HAP-1 (cell line): ENCODE results near the gene COIL.
A peak's percentile ranks its signal among the peaks of the same experiment; 100 is the strongest.
"Not testable (repeated sequence)": the region's sequence is repeated elsewhere in the genome, so short reads cannot be mapped to it uniquely, and the experiment has no call there.

Experiments used
- DNase-seq, 2 experiments: peaks; one replicate each; pipeline ENCODE4 v3.0.0-alpha.2; 2016 to 2020; ENCODE audit warnings: low spot score in 2 of 2
- H3K27me3 ChIP-seq: fragments of 250-450 bp; sonication (Bioruptor Pico); 2 replicates; pipeline ENCODE4 v1.5.1; 2020; ENCODE audit warnings: low read depth, mild to moderate bottlenecking, moderate library complexity
- H3K36me3 ChIP-seq: fragments of 250-450 bp; sonication (Bioruptor Pico); replicated peaks from 2 replicates; pipeline ENCODE4 v1.5.1; 2020; ENCODE audit warnings: mild to moderate bottlenecking
- H3K4me1 ChIP-seq: fragments of 250-450 bp; sonication (Bioruptor Pico); 2 replicates; pipeline ENCODE4 v1.5.1; 2020; ENCODE audit warnings: mild to moderate bottlenecking
- H3K4me3 ChIP-seq: fragments of 250-450 bp; sonication (Bioruptor Pico); 2 replicates; pipeline ENCODE4 v1.5.1; 2020; ENCODE audit warnings: mild to moderate bottlenecking, moderate library complexity
- H3K9me3 ChIP-seq: fragments of 250-450 bp; sonication (Bioruptor Pico); 2 replicates; pipeline ENCODE4 v1.5.1; 2020; ENCODE audit warnings: mild to moderate bottlenecking, moderate library complexity
- in situ Hi-C: fragments of 300-500 bp; cut with MboI; formaldehyde crosslinking; loops from 3 replicates; pipeline ENCODE4 v1.14.3; 2020; ENCODE audit warnings: low sequenced_read_pairs, inconsistent platforms, mixed read lengths

COIL gene

DNA sequence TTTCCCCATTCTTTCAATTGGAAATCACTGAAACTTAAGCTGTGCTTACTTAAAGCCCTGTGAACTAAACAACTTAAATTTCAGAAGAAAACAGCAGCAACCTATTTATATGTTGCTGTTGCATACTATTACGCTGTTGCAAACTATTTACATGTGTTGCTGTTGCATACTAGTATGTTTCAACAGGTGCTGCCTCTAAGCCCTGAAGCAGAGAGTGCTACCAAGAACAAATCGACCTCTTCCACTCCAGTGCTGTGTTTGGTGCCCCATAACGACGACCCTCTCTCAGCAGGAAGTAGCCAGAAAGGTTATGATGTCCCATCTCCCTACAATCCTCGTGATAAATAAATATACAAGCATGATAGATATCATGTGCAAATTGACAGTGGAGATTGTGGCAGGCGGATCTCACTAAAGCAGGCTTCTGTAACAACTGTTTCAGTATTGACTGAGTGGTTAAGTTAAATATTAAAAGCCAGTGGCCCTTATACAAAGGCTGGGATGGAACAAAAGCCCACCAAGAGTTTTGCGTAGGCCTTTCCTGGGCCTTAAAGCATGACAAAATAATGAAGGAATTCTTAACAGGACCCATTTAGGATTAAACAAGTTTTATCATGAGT is 11.4 kb upstream of the COIL start:
- in situ Hi-C loops: no loop called here

GRCh38 chr17:56970974-56971373 is 10.1 kb upstream of the COIL start:
- Histone ChIP-seq H3K9me3 (no peaks in the 10 kb centered on the region), H3K4me1 (no peaks in the 10 kb centered on the region), H3K27me3 (no peaks in the 10 kb centered on the region), H3K36me3 (no peaks in the 10 kb centered on the region), H3K4me3 (no peak overlapping the region)
- in situ Hi-C loops: no loop called here
- no peak for DNase-seq

More for the DNA sequence above, 11.4 kb upstream of the COIL start:
- Histone ChIP-seq H3K9me3 (no peaks in the 10 kb centered on the region), H3K4me1 (no peaks in the 10 kb centered on the region), H3K36me3 (no peaks in the 10 kb centered on the region), H3K27me3 (no peaks in the 10 kb centered on the region), H3K4me3 (no peak overlapping the region)
- no peak for DNase-seq

- Histone ChIP-seq H3K4me3 (no peak overlapping the region), H3K36me3 (no peaks in the 10 kb centered on the region), H3K27me3 (no peaks in the 10 kb centered on the region), H3K9me3 (no peaks in the 10 kb centered on the region), H3K4me1 (no peaks in the 10 kb centered on the region)
- DNase-seq: no peak
- in situ Hi-C loops: no loop called here
Observed at GRCh38 chr17:56966338-56966737, 5.5 kb upstream of the COIL start.

DNA sequence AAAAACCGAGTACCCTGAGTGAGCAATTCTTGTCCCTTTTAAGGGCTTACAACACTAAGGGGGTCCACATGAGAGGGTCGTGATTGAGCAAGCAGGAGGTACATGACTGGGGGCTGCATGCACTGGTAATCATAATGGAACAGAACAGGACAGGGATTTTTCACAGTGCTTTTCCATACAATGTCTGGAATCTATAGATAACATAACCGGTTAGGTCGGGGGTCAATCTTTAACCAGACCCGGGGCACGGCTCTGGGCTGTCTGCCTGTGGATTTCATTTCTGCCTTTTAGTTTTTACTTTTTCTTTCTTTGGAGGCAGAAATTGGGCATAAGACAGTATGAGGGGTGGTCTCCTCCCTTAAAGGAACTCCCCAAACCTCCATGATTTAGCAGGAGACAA is 4.8 kb upstream of the COIL start:
- in situ Hi-C loops, H3K4me3 ChIP-seq, H3K9me3 ChIP-seq, H3K27me3 ChIP-seq, H3K36me3 ChIP-seq, H3K4me1 ChIP-seq, DNase-seq: not testable (repeated sequence)

GRCh38 chr17:56965241-56965640 is 4.4 kb upstream of the COIL start:
- H3K4me3 ChIP-seq, H3K9me3 ChIP-seq, H3K4me1 ChIP-seq, H3K36me3 ChIP-seq, DNase-seq, H3K27me3 ChIP-seq, in situ Hi-C loops: not testable (repeated sequence)

DNA sequence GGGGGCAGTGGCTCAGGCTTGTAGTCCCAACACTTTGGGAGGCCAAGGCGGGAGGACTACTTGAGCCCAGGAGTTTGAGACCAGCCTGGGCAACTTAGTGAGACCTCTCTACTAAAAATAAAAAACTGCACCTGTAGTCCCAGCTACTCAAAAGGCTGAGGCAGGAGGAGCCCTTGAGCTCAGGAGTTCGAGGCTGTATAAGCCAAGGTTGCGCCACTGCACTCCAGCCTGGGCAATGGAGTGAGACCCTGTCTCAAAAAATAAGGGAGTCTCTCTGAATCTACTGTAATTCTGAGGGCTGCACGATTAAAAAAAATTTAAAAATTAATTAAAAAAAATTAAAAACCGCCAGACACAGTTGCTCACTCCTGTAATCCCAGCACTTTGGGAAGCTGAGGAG is 3.9 kb downstream of the COIL start:
- no peak for DNase-seq
- H3K4me3 ChIP-seq: no peak overlapping the region
- no peaks in the 10 kb centered on the region; the same call in 1 of the 2 replicates for H3K9me3 ChIP-seq
- in situ Hi-C loops: no loop called here
- no peaks in the 10 kb centered on the region for H3K27me3 ChIP-seq
- peaks cover 3% of the 10 kb centered on the region for H3K4me1 ChIP-seq
- peaks cover 4% of the 10 kb centered on the region; the same call in 1 of the 2 replicates for H3K36me3 ChIP-seq

DNA sequence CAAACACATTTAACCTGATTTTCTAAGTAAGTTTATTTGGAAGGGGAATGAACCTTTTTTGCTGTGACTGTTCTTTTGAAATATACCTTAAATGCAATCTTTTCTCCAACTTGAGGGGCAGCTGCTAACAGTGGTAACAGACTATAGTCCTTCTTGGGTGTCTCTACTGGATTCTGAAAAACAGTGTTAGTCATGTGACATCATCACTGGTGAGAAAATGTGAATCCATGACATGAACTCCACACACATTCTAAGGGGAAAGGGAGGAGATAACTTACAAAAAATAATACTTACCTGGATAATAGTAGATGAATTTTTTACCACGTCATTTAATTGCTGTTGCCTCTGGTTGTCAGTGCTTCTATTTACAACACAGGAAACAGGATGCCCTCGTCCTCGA is 11.3 kb downstream of the COIL start:
- in situ Hi-C loops: loop anchor here (25.0 kb wide), 1 partner anchor 362 kb away; the partner anchor contains the start of gene NOG
- peaks cover 18% of the 10 kb centered on the region for H3K36me3 ChIP-seq
- DNase-seq: no peak
- H3K4me3 ChIP-seq: no peak overlapping the region
- H3K9me3 ChIP-seq: no peaks in the 10 kb centered on the region
- H3K27me3 ChIP-seq: no peaks in the 10 kb centered on the region
- H3K4me1 ChIP-seq: no peaks in the 10 kb centered on the region

- H3K4me1 ChIP-seq: no peaks in the 10 kb centered on the region
- DNase-seq: no peak
- no peaks in the 10 kb centered on the region for H3K27me3 ChIP-seq
- H3K4me3 ChIP-seq: no peak overlapping the region
- in situ Hi-C loops: loop anchor here (25.0 kb wide), 1 partner anchor 361 kb away; the partner anchor contains the start of gene NOG
- H3K9me3 ChIP-seq: no peaks in the 10 kb centered on the region
- peaks cover 26% of the 10 kb centered on the region for H3K36me3 ChIP-seq
Observed at GRCh38 chr17:56948491-56948890, 12.4 kb downstream of the COIL start.

- in situ Hi-C loops: loop anchor here (25.0 kb wide), 1 partner anchor 360 kb away; the partner anchor contains the start of gene NOG
- Histone ChIP-seq H3K9me3 (no peaks in the 10 kb centered on the region), H3K4me1 (no peaks in the 10 kb centered on the region), H3K27me3 (no peaks in the 10 kb centered on the region), H3K36me3 (peaks cover 32% of the 10 kb centered on the region), H3K4me3 (no peak overlapping the region)
- DNase-seq: no peak
Observed at GRCh38 chr17:56947741-56948140, 13.1 kb downstream of the COIL start.

GRCh38 chr17:56945938-56946505 is 14.8 kb downstream of the COIL start:
- DNase-seq: no peak
- Histone ChIP-seq H3K4me3 (no peak overlapping the region), H3K36me3 (peaks cover 39% of the 10 kb centered on the region), H3K9me3 (no peaks in the 10 kb centered on the region), H3K4me1 (no peaks in the 10 kb centered on the region), H3K27me3 (no peaks in the 10 kb centered on the region)
- in situ Hi-C loops: loop anchor here (25.0 kb wide), 1 partner anchor 359 kb away; the partner anchor contains the start of gene NOG

DNA sequence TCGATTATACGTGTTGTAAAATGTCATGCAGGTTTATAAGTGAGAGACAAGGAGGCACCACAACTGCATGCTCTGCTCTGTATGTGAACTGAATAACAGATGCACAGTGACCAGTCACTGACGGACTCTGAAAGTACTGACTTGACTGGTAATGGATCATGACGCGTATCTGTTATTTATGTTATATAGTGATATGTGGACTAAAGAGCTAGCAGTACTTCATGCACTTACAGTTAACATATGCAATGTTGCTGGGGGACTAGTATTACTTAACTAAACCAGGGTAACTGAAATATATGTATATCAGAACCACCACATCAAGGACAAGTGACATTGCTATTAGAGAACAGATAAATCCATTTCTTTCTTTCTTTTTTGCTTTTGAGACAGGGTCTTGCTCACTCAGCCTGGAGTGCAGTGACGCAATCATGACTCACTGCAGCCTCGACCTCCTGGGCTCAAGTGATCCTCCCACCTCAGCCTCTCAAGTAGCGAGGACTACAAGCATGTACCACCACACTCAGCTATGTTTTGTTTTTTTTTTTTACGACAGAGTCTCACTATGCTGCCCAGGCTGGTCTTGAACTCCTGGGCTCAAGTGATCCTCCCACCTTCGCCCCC is 17.2 kb downstream of the COIL start:
- Histone ChIP-seq H3K27me3 (no peaks in the 10 kb centered on the region), H3K36me3 (peaks cover 26% of the 10 kb centered on the region), H3K4me3 (no peak overlapping the region), H3K9me3 (no peaks in the 10 kb centered on the region), H3K4me1 (no peaks in the 10 kb centered on the region)
- in situ Hi-C loops: loop anchor here (5.0 to 25.0 kb wide), 2 partner anchors 126 to 356 kb away; partner anchors contain the start of gene NOG
- no peak for DNase-seq

DNA sequence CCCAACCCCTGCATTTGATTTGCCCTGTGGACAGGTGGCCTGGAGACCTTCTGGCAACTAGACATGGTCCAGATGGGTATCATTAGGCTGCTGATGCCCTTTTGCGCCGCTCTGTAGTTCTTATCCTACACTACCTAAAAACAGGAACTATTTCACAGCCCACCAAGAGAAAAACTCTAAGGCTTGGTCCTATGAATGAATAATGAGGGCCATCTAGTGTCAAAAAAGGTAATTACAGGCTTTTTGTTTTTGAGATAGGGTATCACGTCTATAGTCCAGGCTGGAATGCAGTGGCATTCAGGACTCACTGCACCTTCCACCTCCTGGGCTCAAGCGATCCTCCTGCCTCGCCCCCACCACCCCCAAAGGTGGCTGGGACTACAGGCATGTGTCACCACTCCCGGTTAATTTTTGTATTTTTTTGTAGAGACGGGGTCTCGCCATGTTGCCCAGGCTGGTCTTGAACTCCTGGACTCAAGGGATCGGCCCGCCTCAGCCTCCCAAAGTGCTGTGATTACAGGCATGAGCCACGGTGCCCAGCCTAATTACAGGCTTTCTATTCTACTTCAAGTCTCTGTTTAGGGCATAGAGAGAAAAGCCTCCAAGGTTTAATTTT is 20.9 kb downstream of the COIL start:
- Histone ChIP-seq H3K4me3 (no peak overlapping the region), H3K27me3 (no peaks in the 10 kb centered on the region), H3K9me3 (no peaks in the 10 kb centered on the region), H3K36me3 (peaks cover 43% of the 10 kb centered on the region), H3K4me1 (no peaks in the 10 kb centered on the region; the same call in 1 of the 2 replicates)
- in situ Hi-C loops: loop anchor here (5.0 to 25.0 kb wide), 2 partner anchors 123 to 353 kb away; partner anchors contain the start of gene NOG
- DNase-seq: peak in 1 of 2 experiments; percentile 51

GRCh38 chr17:56938206-56938605 is 22.6 kb downstream of the COIL start:
- DNase-seq, H3K27me3 ChIP-seq, H3K4me1 ChIP-seq, H3K4me3 ChIP-seq, H3K9me3 ChIP-seq: not testable (repeated sequence)
- peaks cover 35% of the 10 kb centered on the region for H3K36me3 ChIP-seq
- in situ Hi-C loops: loop anchor here (25.0 kb wide), 1 partner anchor 351 kb away; the partner anchor contains the start of gene NOG
